GM12872 (cell line): ENCODE data around the gene PSTPIP2.

Experiments
- TF ChIP-seq, protein P1 (sequence below): IDR thresholded peaks from 3 replicates; pipeline ENCODE4 v1.5.1; 2011; ENCODE audit warnings: low read depth, mild to moderate bottlenecking, low read length, moderate library complexity; ENCODE audit not compliant: insufficient read depth

Gene PSTPIP2

DNA sequence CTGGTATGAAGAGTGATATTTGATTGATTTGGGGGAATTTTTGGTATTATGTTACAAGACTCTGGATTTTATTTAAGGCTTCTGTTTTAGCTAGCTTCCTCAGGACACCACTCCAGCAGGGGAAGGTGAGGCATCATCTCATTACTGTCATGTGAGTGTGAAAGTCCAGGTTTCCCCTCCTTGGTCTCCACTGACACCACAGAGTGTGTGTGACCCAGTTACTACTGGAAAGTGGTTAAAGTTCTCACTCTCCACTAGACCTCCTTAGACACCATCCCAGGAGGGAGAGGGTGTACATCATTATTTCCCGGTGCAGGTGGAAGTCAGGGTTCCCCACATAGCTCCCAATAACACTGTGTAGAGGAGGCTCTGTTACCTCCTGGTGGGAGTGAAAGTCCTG, 69.1 kb downstream of the PSTPIP2 start:
- TF ChIP-seq, protein P1, sequence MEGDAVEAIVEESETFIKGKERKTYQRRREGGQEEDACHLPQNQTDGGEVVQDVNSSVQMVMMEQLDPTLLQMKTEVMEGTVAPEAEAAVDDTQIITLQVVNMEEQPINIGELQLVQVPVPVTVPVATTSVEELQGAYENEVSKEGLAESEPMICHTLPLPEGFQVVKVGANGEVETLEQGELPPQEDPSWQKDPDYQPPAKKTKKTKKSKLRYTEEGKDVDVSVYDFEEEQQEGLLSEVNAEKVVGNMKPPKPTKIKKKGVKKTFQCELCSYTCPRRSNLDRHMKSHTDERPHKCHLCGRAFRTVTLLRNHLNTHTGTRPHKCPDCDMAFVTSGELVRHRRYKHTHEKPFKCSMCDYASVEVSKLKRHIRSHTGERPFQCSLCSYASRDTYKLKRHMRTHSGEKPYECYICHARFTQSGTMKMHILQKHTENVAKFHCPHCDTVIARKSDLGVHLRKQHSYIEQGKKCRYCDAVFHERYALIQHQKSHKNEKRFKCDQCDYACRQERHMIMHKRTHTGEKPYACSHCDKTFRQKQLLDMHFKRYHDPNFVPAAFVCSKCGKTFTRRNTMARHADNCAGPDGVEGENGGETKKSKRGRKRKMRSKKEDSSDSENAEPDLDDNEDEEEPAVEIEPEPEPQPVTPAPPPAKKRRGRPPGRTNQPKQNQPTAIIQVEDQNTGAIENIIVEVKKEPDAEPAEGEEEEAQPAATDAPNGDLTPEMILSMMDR = no peak

DNA sequence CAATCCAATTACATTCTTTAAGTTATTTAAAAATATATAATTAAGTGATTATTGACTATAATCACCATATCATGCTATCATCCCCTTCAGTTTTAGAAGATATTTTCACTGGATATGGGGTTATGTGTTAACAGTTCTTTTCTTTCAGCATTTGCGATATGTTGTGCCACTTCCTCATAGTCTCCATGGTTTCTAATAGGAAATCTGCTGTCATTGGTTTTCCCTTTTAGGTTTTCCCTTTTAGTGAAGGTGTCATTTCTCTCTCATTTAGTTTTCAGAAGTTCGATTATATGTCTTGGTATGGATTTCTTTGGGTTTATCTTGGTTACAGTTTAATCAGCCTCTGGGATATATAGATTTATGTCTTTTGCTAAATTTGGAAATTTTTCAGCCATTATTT, 70.2 kb downstream of the PSTPIP2 start:
- TF ChIP-seq, protein P1 = no peak

DNA sequence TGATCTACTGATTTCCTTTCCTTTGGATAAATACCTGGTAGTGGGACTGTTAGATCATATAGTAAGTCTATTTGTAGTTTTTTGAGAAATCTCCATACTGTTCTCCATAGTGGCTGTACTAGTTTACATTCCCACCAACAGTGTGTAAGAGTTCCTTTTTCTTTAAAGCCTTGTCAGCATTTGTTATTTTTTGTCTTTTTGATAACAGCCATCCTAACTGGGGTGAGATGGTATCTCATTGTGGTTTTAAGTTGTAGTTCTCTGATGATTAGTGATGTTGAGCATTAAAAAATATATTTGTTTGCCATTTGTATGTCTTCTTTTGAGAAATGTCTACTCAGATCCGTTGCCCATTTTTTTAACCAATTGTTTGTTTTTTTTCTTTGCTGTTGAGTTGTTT, 71.0 kb downstream of the PSTPIP2 start:
- TF ChIP-seq, protein P1 = no peak

DNA sequence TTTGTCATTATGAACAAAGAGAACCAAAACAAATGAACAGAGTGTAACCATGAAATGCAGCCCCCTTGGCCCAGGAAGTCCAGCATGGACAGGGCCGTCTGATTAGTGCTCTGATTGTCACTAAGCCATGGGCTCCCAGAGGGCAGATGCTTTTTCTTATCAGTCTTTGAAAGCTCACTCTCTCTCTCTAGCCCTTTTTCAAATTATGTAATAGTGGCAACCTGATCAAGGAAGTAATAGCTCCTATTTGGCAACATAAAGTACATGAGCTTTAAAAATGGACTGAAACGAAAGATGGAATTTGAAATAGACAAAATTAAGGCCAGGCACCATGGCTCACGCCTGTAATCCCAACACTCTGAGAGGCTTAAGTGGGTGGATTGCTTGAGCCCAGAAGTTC, 72.5 kb downstream of the PSTPIP2 start:
- TF ChIP-seq, protein P1 = no peak

DNA sequence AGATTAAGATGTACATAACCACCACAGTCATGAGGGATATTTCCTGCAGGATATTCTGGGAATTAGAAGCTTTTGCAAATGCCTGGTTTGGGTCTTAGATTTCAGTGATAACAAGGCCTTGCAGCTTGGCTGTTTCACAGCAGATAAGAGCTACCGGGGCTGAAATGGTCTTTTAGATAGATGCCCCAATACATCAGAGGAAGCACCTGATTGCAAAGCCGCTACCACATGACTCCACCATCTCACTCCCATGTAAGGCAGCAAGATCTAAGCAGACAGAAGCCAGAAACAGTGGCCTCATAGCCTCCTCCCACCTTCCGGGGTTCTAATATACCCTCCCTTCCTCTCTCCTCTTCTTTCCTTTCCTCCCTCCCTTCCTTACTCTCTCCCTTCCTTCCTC, 73.8 kb downstream of the PSTPIP2 start:
- TF ChIP-seq, protein P1 = no peak

DNA sequence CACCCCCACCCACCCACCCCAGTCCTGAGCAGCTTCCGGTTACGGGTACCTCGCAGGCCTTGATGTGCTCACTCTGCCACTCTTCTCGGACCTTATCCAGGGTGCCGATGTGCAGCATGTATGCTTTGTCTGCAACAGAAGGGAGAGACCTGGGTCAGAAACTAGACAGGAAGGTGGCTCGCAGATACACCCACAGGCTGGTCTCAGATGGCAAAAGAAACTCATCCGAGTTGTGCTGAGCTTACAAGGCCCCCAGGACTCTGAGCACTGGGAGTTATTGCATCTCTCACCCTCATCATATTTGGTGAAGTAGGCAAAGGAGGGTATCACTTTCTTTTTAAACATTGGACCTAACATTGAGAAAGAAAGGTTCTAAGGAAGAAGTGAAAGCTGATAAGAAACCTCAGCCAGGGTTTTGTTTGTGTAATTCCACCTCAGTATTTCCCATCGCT, 74.3 kb downstream of the PSTPIP2 start:
- TF ChIP-seq, protein P1 = no peak

DNA sequence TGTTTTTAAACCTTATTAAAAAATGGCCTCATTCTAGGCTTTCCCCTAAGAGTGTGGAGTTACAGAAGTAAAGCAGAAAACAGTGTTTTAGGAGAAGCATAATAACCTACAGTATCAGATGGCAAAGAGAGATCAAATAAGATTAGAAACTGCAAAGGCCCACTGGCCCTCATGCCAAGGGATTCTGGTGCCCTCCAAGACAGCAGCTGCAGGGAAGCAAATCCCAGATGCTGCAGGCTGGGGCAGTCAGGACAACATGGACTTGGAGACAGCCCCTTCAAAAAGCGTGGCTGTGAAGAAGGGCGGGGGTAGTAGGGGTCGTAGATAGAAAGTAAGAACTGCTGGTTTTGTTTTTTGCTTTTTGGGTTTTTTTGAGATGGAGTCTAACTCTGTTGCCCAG, 76.6 kb downstream of the PSTPIP2 start:
- TF ChIP-seq, protein P1 = no peak

DNA sequence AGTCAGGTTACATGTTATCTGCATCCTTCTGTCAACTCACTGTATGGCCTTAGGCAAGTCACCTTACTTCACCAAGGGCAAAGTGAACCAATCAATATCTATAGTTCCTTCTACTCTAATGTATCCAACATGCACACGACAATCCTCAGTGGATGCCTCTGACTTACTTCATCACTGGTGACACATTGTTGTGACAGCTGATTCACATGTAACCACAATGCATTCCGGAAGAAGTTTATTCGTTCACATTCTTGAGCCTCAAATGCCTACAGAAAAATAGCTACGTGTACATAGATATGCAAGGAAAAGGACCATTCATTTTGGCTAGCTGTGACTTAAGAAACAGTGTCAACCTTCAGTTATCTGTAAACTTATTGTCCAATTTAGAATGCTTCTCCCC, 78.6 kb downstream of the PSTPIP2 start:
- TF ChIP-seq, protein P1 = no peak
